RWPE1 (cell line): ENCODE data around the gene ADIPOR1.
A peak's percentile ranks its signal among the peaks of the same experiment; 100 is the strongest.
"Not testable (repeated sequence)": the region's sequence is repeated elsewhere in the genome, so short reads cannot be mapped to it uniquely, and the experiment has no call there.

ENCODE experiments used
- CTCF ChIA-PET: fragments of 350-600 bp; sonication (Branson Sonifier 250); formaldehyde crosslinking; extraction: SDS; loops from one replicate; lab custom pipeline; 2021; lab: Yijun Ruan, JAX
- POLR2A ChIA-PET: fragments of 400-600 bp; formaldehyde crosslinking; extraction: SDS; loops from one replicate; lab custom pipeline; 2020; ENCODE audit warnings: antibody characterized with exemption; ENCODE audit not compliant: low non-redundant PET; lab: Yijun Ruan, JAX
- DNase-seq: peaks from one replicate; pipeline ENCODE4 v3.0.0; 2012; ENCODE audit warnings: low spot score
- H3K27ac ChIP-seq: fragments of 450-650 bp; 2 replicates; pipeline ENCODE4 v1.5.1; 2017
- CTCF ChIP-seq: fragments of 450-650 bp; conservative IDR thresholded peaks from 2 replicates; pipeline ENCODE4 v1.5.1; 2017; ENCODE audit warnings: low read depth, mild to moderate bottlenecking

ADIPOR1 gene

DNA sequence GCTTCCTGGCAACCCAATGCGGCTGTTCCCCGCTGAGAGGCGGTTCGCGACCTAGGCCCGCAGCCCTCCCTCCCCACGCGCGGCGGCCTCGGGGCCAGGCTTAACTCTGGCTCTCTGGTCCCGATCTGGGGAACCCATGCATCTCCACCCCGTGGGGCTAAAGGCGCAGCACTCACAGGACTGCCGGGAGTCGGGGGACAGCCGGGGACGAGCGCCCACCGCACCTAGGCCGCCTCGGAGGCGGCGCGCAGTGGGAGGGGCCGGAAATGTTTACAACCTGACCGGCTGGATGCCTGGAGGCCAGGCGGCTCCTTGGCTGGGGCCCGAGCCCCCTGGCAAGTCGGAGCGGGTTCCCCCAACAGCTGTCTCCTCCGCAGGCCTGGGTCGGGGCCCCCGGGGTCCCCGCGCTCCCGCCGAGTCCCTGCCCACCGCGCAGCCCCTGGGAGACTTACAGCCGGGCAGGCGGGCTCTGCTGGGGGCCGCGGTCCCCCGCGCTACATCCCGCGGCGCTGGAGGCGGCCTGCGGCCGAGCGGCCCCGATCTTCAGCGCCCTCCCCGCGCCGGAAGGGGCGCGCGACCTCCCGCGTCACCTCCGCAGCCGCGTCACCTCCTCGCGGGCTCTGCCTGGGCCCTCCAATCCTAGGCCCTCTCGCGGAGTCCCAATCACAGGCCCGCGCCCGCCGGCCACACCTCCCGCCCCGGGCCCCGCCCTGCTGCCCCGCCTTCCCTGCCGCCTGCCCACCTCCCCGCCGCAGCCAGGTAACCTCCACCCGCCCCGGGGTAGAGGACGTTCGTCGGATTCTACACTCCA lies at the start of gene ADIPOR1:
Gene ADIPOR1 (minus strand): TSS at position 580 of the 811 bp plus-strand sequence. CDS start 7,242 bp downstream, outside the sequence.
- peak within 1 kb of the TSS; percentile 84 for H3K27ac ChIP-seq
- POLR2A ChIA-PET = no interaction called here
- no peak for TF ChIP-seq CTCF
- CTCF ChIA-PET = interaction anchor here (0.7 kb wide), 1 partner anchor 179 kb away, joined by 3 read pairs; no protein-coding TSS in a partner anchor
- peak; percentile 98 for DNase-seq

DNA sequence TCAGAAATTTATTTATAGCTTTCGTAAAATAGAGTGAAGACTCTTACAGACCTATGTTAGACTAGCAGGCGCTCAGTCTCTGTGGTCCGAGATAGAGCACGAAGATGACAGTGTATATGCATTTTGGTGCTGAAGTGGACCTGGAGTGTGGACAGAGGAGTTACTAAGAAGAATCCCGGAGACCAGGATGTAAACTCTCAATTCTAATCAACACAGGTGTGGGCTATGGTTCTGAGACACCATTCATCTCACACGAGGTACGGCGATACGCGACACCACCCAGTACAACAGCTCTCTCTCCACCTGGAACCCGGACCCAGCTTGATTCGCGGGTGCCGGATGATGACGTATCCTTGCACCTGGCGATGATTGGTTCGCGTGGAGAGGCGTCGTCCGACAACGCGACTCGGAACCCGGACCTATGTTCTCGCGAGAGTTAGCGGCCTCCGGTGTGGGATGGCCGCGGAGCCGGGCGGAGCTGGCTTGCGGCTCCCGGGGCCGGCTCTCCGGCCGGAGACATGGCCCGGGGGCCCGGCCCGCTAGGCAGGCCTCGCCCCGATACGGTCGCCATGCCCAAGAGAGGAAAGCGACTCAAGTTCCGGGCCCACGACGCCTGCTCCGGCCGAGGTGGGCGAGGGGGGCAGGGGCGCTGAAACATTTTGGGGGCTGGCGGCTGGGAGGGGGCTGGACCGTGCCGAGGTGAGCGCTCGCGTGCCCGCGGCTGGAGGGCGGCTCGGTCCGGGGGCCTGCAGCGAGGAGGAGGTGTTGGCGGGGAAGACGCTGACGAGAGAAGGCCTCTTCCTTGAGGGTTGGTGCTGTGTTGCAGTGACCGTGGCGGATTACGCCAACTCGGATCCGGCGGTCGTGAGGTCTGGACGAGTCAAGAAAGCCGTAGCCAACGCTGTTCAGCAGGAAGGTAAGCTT lies 49.1 kb upstream of the ADIPOR1 start, which contains the start of gene TMEM183A:
Gene TMEM183A (plus strand): TSS at position 427 of the 924 bp plus-strand sequence. CDS start 92 bp downstream, at position 519.
- no peak for TF ChIP-seq CTCF
- peak; percentile 99 for DNase-seq

GRCh38 chr1:203005395-203006142 lies 47.5 kb upstream of the ADIPOR1 start:
- POLR2A ChIA-PET, DNase-seq, H3K27ac ChIP-seq: not testable (repeated sequence)
- CTCF ChIA-PET = interaction anchor here (0.6 to 0.8 kb wide), 5 partner anchors 11 to 190 kb away, joined by 3 to 8 read pairs (median 6); no protein-coding TSS in a partner anchor

More for the DNA sequence above, 49.1 kb upstream of the ADIPOR1 start, which contains the start of gene TMEM183A:
- ChIA-PET POLR2A (interaction anchor here (0.5 to 1.0 kb wide), 4 partner anchors 35 to 1221 kb away, joined by 3 to 6 read pairs (median 4); partner anchors contain the start of gene KLHL12), CTCF (interaction anchor here (0.5 to 1.4 kb wide), 8 partner anchors 14 to 1633 kb away, joined by 3 to 4 read pairs (median 3); no protein-coding TSS in a partner anchor)
- peak within 1 kb of the TSS; percentile 84 for H3K27ac ChIP-seq

GRCh38 chr1:203002951-203003350 lies 44.8 kb upstream of the ADIPOR1 start:
- POLR2A ChIA-PET = no interaction called here
- TF ChIP-seq CTCF = no peak
- CTCF ChIA-PET = no interaction called here
- DNase-seq = no peak
- no peak overlapping the region for H3K27ac ChIP-seq

- CTCF ChIA-PET = no interaction called here
- H3K27ac ChIP-seq = no peak overlapping the region
Measured at GRCh38 chr1:203001986-203002385, 43.9 kb upstream of the ADIPOR1 start.

More at GRCh38 chr1:203001986-203002385, 43.9 kb upstream of the ADIPOR1 start:
- no peak for DNase-seq
- no peak for TF ChIP-seq CTCF
- POLR2A ChIA-PET = no interaction called here
